K562 (cell line): ENCODE measurements around the gene MLN. TPM values are rescaled to one million over a fixed set of nuclear protein-coding genes. Genes with fewer than 3 reads are reported as not detected.

Experiments used
- ESRRA ChIP-seq: fragments of 450-650 bp; IDR thresholded peaks from 2 replicates; pipeline ENCODE4 v1.6.1; 2014; ENCODE audit warnings: low read depth, mild to moderate bottlenecking, moderate library complexity, borderline replicate concordance
- KDM1A ChIP-seq, 2 experiments: fragments of 450-650 bp; IDR thresholded peaks; 2 replicates each; pipeline ENCODE4 v1.6.1; 2016; ENCODE audit warnings: mild to moderate bottlenecking in 2 of 2
- STAG1 ChIP-seq: sonication (generic); formaldehyde crosslinking; IDR thresholded peaks from 2 replicates; pipeline ENCODE4 v1.5.0; 2020; ENCODE audit warnings: missing genetic modification reagents, borderline replicate concordance
- ZNF217 ChIP-seq: sonication (generic); formaldehyde crosslinking; IDR thresholded peaks from 2 replicates; pipeline ENCODE4 v1.8.0; 2022; ENCODE audit warnings: mild to moderate bottlenecking, missing genetic modification reagents
- ZNF695 ChIP-seq: fragments of 450-650 bp; formaldehyde crosslinking; IDR thresholded peaks from 2 replicates; pipeline ENCODE4 v1.4.0; 2020; ENCODE audit warnings: mild to moderate bottlenecking, moderate library complexity
- ZNF76 ChIP-seq: fragments of 250-450 bp; sonication (Bioruptor Pico); IDR thresholded peaks from 2 replicates; pipeline ENCODE4 v1.4.0; 2020; ENCODE audit warnings: mild to moderate bottlenecking, moderate library complexity, borderline replicate concordance
- polyA plus RNA-seq, 8 experiments: library from polyadenylated mRNA; depleted of rRNA in 4 of 8; stranded (reverse) in 5 of 8; unstranded in 3 of 8; fragments of >200 nt; fragmentation: Nextera tagmentation in 2 of 8; fragmentation: Illumina TruSeq in 1 of 8; extraction: Ambion mirVana in 2 of 8; extraction: Trizol in 1 of 8; gene quantifications; 2 replicates each; pipeline versions ENCODE4 v1.2.1 to v1.2.3, GENCODE V29; 2011 to 2014; ENCODE audit warnings: inconsistent platforms in 1 of 8, missing spikeins in 1 of 8
- total RNA-seq, 7 experiments: library from RNA; depleted of rRNA in 6 of 7; stranded (reverse); fragments of >200 nt in 6 of 7; fragmentation: Illumina TruSeq in 2 of 7; extraction: Trizol in 2 of 7; gene quantifications; 2 replicates each; pipeline versions ENCODE4 v1.2.1 to v1.2.3, GENCODE V29; 2011 to 2021; ENCODE audit warnings: low replicate concordance in 1 of 7
- TF ChIP-seq, protein P1 (sequence below): fragments of 150-350 bp; IDR thresholded peaks from 2 replicates; pipeline ENCODE4 v1.6.1; 2014; ENCODE audit warnings: low read depth, mild to moderate bottlenecking, low read length, borderline replicate concordance

MLN gene
- total and polyA plus RNA-seq, 9 of the 15 experiments (the other 6 are each of a cell fraction or from before 2014, with no cell fraction given) = not detected

DNA sequence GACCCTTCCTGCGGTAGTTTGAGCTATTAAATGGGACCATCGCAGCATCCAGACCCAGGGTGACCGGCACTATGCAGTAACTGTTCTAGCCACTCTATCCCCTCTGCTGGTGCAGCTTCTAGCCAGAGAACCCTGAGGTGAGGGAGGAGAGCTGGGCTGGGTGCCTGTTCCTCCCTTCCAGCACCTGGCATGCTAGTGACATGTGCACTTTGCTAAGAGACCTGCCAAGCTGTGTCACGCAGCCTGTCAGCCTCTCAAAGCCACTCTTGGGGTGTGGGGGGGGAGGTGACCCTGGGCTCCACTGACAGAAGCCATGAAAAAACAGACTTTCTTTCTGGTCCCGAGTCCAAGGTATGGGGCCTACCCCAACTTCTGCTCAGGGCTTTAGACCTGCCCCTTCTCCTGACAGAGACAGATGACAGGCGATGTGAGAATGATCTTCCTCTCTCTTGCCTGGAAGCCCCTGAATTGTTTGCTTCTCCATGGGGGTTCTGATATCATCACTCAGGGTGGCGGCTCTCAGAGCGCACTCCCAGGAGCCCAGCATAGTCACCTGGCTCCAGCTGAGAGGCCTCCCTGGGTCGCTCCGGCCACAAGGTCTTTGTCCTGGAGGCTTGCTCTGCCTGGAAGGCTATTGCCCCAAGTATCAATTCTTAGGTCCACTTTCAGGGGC is 47.2 kb upstream of the MLN start (continued):
- TF ChIP-seq ESRRA (no peak), ZNF76 (CRISPR knock-in tag) (no peak), KDM1A (IDR thresholded peaks at IDR 0.05) (no peak), ZNF695 (CRISPR knock-in tag) (no peak), STAG1 (CRISPR knock-in tag) (peak; percentile 39; the same call in 1 of the 2 replicates), ZNF217 (CRISPR knock-in tag) (no peak)
- TF ChIP-seq, protein P1, sequence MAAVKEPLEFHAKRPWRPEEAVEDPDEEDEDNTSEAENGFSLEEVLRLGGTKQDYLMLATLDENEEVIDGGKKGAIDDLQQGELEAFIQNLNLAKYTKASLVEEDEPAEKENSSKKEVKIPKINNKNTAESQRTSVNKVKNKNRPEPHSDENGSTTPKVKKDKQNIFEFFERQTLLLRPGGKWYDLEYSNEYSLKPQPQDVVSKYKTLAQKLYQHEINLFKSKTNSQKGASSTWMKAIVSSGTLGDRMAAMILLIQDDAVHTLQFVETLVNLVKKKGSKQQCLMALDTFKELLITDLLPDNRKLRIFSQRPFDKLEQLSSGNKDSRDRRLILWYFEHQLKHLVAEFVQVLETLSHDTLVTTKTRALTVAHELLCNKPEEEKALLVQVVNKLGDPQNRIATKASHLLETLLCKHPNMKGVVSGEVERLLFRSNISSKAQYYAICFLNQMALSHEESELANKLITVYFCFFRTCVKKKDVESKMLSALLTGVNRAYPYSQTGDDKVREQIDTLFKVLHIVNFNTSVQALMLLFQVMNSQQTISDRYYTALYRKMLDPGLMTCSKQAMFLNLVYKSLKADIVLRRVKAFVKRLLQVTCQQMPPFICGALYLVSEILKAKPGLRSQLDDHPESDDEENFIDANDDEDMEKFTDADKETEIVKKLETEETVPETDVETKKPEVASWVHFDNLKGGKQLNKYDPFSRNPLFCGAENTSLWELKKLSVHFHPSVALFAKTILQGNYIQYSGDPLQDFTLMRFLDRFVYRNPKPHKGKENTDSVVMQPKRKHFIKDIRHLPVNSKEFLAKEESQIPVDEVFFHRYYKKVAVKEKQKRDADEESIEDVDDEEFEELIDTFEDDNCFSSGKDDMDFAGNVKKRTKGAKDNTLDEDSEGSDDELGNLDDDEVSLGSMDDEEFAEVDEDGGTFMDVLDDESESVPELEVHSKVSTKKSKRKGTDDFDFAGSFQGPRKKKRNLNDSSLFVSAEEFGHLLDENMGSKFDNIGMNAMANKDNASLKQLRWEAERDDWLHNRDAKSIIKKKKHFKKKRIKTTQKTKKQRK = no peak
